HG02678 (cell line): ENCODE measurements around the gene GASK1B.

Experiments
- ATAC-seq: cut with Tn5 transposase; IDR thresholded peaks from one replicate; pipeline ENCODE4 v1.9.1; 2021; ENCODE audit warnings: mild to moderate bottlenecking, moderate library complexity; ENCODE audit not compliant: unreplicated experiment

GASK1B gene

DNA sequence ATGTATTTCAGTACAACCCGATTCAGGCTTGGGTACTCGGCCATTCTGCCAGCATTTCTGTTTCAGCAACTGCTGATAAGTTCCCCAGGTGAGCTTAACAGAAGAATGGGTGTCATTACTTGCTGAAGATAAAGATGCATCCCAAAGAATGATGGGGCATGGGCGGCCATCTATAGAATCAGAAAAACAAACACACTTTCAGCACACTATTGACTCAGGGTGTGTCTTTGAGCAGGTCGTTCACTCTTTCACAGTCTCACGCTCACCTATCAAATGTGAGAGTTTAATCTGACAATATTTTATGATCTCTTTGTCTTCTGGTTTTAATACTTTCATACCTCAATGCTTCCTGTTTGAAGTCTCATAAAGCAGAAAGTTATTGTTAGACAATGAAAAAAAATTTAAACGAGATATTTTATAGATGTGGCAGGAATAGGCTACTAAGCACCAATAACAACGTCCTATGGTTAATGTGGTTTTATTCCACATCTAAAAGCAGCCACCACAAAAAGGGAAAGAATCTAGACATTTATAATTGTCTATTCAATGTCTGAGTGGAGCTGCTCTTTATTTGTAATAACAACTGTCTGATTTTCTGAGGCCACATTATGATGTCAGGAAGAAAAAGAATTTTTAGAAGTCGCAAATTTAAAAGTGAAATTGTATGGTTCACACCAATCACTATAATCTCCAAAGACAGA is 17.0 kb downstream of the GASK1B start:
- no peak for ATAC-seq

GRCh38 chr4:158147151-158147550 is 25.7 kb downstream of the GASK1B start:
- no peak for ATAC-seq

GRCh38 chr4:158146736-158147135 is 26.1 kb downstream of the GASK1B start:
- no peak for ATAC-seq

DNA sequence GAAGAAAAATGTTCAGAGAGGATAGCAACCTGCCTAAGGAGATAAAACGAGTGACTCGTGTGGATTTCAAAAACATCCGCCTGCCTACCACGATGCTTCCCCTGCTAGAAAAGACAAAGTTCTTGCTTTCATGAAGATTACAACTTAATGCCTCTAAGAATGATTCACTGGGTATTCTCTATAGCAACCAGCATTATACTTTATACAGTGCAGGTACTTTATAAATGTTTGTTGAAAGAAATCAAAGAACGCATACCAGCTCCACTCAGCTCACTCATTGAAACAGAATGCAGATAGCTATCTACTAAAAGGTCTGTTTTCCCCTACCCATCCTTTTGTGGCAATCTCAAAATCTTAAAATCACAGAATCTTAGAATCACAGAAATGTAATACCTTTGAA is 33.7 kb downstream of the GASK1B start:
- no peak for ATAC-seq

GRCh38 chr4:158134222-158134621 is 38.6 kb downstream of the GASK1B start:
- no peak for ATAC-seq

DNA sequence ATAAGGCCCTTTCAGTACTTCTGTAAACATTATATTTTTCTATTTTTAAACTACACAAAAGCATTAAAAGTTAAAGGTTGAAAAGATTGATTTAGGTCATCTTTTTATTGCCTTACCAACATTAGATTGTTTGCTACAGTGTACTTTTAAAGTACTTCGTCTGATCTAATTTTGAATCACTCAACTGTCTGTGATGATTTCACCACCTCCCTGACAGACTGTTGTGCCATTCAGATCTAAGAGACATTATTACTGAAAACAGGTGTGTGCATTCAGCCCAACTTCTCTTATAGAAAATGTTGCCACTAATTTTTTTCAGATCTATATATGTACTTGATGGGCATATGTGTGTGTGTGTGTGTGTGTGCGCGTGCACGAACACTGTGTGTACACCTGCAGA is 39.3 kb downstream of the GASK1B start:
- no peak for ATAC-seq

GRCh38 chr4:158131027-158131426 is 41.8 kb downstream of the GASK1B start:
- no peak for ATAC-seq

GRCh38 chr4:158130204-158130603 is 42.6 kb downstream of the GASK1B start:
- ATAC-seq, result no peak

DNA sequence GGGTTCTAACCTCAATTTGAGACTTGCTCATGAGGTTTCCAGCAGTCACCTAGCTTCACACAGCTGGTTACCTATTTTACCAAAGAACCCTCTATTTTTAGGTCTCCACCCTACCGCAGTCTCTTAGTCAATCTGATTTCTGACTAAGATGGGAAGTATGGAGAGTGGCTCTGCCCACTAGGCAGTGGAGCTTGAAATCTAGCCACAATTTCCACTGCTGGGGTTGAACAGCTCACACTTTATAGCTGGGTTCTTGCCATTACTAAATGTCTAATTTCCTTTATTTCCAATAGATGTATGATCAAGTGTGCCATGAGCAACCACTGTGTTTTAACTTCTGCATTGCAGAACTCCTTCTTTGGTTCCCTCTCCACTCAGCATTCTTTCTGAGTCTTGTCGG is 43.1 kb downstream of the GASK1B start:
- peak; percentile 82 for ATAC-seq

DNA sequence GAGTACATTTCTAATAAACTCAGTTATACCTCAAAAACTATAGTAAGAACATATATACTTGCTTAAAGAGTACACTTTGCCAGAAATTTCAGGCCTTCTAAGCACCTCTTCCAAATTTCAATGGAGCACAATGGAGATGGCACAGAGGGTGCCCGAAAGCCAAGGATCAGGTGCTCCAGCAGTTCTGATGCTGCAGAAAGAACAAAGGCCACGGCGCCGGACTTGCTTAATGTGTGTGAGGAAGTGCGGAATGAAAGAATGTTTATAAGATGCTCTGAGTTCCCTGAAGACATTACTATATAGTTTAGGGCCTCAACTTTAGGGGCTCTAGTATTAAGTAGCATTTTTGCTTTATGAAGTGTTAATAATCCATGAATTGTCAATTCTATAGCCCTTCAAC is 44.3 kb downstream of the GASK1B start:
- no peak for ATAC-seq

DNA sequence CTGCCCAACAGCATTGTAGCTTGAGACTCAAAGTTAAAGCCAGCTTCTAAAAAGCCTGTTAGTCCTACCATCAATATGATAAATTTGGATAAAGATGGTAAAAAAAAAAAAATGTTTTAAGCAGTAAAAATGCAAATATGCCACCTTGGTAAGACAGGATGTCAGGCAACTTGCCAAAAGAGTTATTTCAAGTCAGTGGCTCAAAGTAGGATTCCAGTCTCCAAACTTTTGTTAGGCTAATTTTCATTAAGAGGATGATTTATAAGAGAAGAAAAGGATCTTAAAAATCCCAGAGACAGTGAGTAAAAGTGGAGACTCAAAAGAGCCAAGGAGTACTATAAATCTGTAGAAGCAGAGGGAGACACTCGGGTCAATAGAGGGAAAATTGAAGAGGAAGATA is 47.5 kb downstream of the GASK1B start:
- no peak for ATAC-seq
